Urinary bladder (tissue), 4 donors: ENCODE data around the gene AKAP6. TPM values are rescaled to one million over a fixed set of nuclear protein-coding genes. Genes with fewer than 3 reads are reported as not detected.
A peak's percentile ranks its signal among the peaks of the same experiment; 100 is the strongest.
"Not testable (repeated sequence)": the region's sequence is repeated elsewhere in the genome, so short reads cannot be mapped to it uniquely, and the experiment has no call there.

Source experiments
- DNase-seq: peaks from one replicate; pipeline ENCODE4 v3.0.0-alpha.2; 2015; ENCODE audit errors: extremely low spot score
- H3K27ac ChIP-seq: one replicate; pipeline ENCODE4 v1.5.1; 2013; ENCODE audit warnings: low read depth, mild to moderate bottlenecking, moderate library complexity
- H3K36me3 ChIP-seq: one replicate; pipeline ENCODE4 v1.6.1; 2013; ENCODE audit warnings: mild to moderate bottlenecking, moderate library complexity; ENCODE audit not compliant: insufficient read depth
- H3K4me1 ChIP-seq: one replicate; pipeline ENCODE4 v1.6.1; 2013; ENCODE audit warnings: mild to moderate bottlenecking, moderate library complexity; ENCODE audit not compliant: insufficient read depth
- H3K4me3 ChIP-seq: one replicate; pipeline ENCODE4 v1.5.1; 2013; ENCODE audit warnings: low read depth, low read length
- WGBS: extraction: QIAGEN DNeasy Blood & Tissue Kit; methylation state at CpG from one replicate; pipeline ENCODE4 v1.1.7; 2013; 5-methylcytosine and 5-hydroxymethylcytosine counted together
- polyA plus RNA-seq: library from polyadenylated mRNA; stranded (reverse); fragments of 200-250 nt; gene quantifications from one replicate; pipeline ENCODE4 v1.2.3, GENCODE V29; 2013
- total RNA-seq: library from RNA; depleted of rRNA; stranded (reverse); fragments of >200 nt; gene quantifications from one replicate; pipeline ENCODE4 v1.2.3, GENCODE V29; 2014
- donor health status: healthy with polysubstance abuse.
- donor health status: healthy.

AKAP6 gene
- total and polyA plus RNA-seq, 2 donors, result 7.3 to 43.0 TPM

DNA sequence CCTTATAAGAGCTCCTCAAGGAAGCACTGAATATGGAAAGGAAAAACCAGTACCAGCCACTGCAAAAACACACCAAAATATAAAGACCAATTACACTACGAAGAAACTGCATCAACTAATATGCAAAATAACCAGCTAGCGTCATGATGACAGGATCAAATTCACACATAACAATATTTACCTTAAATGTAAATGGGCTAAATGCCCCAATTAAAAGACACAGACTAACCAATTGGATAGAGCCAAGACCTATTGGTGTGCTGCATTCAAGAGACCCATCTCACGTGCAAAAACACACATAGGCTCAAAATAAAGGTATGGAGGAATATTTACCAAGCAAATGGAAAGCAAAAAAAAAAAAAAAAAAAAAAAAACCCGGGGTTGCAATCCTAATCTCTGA is 133.5 kb downstream of the AKAP6 start:
- 72% methylated on average over 4 of the region's 4 CpGs for whole genome bisulfite sequencing
- DNase-seq, H3K4me3 ChIP-seq, H3K36me3 ChIP-seq, H3K4me1 ChIP-seq, H3K27ac ChIP-seq: not testable (repeated sequence)

DNA sequence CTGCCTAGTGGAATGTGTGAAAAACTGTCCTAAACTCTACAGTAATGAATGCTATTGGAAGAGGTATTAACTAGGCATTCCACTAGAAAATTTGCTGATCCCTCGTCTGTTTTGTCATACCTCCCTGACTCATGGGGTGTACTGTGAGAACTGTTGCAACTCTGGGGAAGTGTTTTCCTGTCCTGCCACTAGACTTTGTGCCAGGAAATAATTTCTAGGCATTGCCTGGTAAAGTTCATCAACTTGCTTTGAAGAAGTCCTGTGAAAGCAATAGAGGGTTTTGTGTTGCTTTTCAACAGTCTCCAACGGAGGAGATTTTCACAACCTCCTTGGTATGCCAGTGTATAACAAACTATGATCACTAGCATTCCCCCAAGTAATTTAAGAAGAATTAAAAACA is 139.9 kb downstream of the AKAP6 start:
- Histone ChIP-seq H3K4me3 (no peak overlapping the region), H3K4me1 (peaks cover 2% of the 10 kb centered on the region), H3K27ac (no peak overlapping the region), H3K36me3 (no peaks in the 10 kb centered on the region)
- DNase-seq, result no peak
- 6% methylated on average over 2 of the region's 2 CpGs for WGBS

DNA sequence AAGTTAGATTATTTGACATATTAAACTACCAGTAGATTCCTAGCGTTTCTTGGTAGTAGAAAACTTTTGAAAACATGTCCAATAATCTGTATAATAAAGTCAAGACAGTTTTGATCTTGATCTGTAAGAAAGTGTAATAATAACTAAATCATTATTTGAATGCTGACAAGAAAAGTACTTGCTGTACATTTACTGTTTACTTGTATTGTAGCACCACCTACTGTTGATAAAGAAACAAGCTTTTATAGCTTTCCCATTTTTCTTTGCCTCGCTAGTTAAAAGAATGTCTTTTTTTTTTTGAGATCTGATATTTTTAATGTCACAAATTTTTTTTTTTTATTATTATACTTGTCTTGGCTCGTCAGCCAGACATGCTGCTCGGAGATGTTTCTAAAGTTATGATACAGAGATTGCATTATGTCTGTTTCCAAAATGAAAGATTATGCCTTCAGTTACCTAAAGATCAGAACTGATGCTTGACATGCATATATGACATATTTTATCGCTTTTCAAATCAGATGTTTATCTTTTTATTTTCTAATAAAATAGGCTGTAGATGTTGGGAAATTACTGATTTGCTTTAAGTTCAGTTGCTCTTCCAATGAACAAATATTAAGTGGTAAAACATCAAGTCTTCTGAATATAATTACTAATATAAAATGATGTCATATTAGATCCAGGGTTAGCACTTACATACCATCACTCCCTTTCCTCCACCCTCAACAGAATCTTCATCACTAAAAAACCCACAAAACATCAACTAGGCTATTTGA is 140.5 kb downstream of the AKAP6 start:
- no peak for DNase-seq
- H3K4me1 ChIP-seq, result peaks cover 2% of the 10 kb centered on the region
- no peaks in the 10 kb centered on the region for H3K36me3 ChIP-seq
- H3K4me3 ChIP-seq, result no peak overlapping the region
- WGBS, result 14% methylated on average over 5 of the region's 5 CpGs
- no peak overlapping the region for H3K27ac ChIP-seq

DNA sequence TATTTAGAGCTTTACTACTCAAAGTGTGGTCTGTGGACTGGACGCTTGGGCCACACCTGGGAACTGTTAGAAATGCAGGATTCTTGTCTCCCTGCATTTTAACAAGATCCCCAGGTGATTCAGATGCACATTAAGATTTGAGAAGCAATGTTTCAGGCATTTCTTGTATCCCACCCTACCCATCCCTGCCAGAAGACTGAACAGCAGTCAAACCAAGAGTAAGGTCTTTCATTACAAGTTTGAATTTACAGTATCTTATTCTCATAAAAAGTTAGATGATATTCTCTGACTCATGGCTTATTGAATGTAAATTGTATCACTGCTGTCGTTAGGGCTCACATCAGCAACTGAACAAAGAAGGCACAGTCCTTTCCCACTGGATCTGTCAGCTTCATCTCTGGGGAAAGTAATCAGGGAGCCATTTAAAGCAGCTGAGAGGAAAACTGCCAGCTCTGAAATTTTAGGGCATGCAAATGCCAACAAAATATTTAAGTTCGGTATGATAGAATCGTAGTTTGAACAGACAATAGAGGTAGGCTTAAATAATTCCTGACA is 141.1 kb downstream of the AKAP6 start:
- Histone ChIP-seq H3K4me3 (no peak overlapping the region), H3K27ac (no peak overlapping the region), H3K4me1 (peaks cover 2% of the 10 kb centered on the region), H3K36me3 (no peaks in the 10 kb centered on the region)
- DNase-seq, result no peak
- WGBS, result 43% methylated on average over 4 of the region's 4 CpGs

DNA sequence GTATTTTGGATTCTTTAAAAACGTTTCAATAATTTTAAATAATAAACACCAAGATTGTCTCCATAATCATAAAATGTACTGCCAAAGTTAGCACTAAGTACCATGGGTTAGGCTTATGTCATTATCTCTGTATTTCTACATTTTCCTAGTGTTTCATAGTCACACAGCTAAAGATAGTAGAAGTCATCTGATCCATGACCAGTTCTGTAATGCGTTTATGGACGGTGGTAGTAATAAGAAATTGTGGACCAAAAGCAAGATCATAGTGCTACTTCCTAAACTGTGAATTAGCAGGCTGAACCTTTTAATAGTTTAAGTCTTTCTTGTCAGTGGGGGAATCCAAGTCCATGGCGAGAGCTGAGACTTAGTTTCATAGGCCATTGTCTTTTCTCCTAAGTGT is 142.1 kb downstream of the AKAP6 start:
- 71% methylated on average over 4 of the region's 4 CpGs for WGBS
- Histone ChIP-seq H3K36me3 (no peaks in the 10 kb centered on the region), H3K4me3 (no peak overlapping the region), H3K27ac (no peak overlapping the region), H3K4me1 (peaks cover 2% of the 10 kb centered on the region)
- DNase-seq, result no peak

DNA sequence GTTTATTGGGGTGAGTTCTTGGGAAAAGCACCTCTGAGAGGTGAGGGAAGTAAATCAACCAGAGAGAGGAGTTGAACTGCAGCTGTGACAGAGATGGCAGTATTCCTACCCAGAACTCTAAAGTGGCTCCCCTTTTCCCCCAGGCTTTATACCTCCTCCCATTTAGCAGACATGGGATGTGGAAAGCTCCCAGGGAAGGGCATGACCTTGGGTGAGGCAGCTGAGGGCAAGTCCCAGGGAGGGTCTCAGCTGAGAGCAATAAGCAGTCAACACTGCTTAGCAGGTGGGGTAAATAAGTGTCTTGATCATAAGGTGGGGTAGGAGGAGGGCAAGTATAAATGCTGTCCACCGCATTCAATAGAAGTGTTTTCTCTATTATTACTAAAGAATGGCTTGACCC is 143.0 kb downstream of the AKAP6 start:
- Histone ChIP-seq H3K27ac (no peak overlapping the region), H3K4me3 (no peak overlapping the region), H3K4me1 (peaks cover 2% of the 10 kb centered on the region)

DNA sequence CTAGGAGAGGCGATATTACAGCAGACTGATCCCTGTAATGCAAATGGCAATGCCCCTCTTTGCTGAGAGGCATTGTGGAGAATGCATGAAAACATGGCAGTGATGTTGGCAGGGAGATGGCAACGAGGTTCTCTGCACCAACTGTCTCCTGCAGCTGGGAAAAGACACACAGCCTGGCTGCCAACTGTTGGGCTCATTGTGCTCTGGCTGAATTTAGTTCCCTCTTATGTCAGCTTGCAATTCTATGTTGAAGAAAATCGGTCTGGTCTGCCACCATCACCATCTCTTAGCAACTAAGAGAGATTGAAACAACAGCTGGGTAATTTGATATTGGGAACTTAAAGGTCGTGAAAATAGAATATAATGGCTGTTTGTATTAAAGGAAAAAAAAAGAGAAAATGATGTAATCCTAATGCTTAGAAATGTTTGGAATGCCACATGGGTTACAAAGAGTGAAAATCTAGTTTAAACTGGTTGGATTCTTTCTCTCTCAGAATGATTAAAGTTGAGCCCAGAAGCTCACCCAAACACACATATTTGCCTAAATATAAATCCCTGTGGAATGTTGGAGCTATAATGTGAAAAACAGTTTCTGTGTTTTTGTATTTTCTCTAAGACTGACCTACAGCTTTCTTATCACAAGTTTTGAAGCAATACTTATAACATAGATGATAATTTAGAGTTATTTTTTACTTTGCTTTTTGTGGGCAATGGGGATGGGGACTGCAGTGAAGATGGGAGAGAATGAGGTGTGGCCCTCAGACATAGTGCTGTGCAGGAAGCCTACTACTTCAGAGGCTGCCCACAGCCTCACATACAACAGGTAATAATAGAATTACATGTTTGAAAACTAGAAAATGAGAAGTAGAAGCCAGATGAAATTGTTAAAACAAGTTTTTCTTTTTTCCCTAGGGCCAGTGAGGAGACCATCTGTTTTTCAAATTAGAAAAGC is 143.7 kb downstream of the AKAP6 start:
- Histone ChIP-seq H3K36me3 (no peaks in the 10 kb centered on the region), H3K4me1 (peaks cover 2% of the 10 kb centered on the region), H3K27ac (no peak overlapping the region), H3K4me3 (no peak overlapping the region)
- DNase-seq, result no peak
- WGBS, result 33% methylated on average over 4 of the region's 4 CpGs

More for the DNA sequence above, 143.0 kb downstream of the AKAP6 start:
- WGBS, result 81% methylated on average over 1 of the region's 1 CpG
- no peak for DNase-seq
- H3K36me3 ChIP-seq, result no peaks in the 10 kb centered on the region

DNA sequence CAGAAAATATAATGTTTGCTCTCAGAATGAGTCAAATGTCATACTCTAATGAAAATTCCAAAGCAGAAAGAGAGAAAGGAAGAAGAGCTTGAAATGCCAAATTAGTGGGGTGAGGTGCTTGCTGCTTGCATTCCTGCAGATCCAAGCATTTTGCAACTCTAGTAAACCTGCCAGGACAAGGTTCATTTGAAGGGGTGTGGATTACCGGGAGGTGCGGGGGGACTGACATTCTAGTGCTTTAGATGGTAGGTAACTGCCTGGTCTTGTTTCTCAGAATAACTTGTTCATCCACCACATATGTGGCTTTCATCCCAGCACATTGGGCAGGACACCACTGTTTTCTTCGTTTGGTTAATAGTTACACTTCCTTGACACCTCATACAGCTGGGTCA is 144.4 kb downstream of the AKAP6 start:
- peak; percentile 64 for DNase-seq
- Histone ChIP-seq H3K36me3 (no peaks in the 10 kb centered on the region), H3K4me1 (peaks cover 2% of the 10 kb centered on the region), H3K4me3 (no peak overlapping the region), H3K27ac (no peak overlapping the region)
- WGBS, result 30% methylated on average over 3 of the region's 3 CpGs

DNA sequence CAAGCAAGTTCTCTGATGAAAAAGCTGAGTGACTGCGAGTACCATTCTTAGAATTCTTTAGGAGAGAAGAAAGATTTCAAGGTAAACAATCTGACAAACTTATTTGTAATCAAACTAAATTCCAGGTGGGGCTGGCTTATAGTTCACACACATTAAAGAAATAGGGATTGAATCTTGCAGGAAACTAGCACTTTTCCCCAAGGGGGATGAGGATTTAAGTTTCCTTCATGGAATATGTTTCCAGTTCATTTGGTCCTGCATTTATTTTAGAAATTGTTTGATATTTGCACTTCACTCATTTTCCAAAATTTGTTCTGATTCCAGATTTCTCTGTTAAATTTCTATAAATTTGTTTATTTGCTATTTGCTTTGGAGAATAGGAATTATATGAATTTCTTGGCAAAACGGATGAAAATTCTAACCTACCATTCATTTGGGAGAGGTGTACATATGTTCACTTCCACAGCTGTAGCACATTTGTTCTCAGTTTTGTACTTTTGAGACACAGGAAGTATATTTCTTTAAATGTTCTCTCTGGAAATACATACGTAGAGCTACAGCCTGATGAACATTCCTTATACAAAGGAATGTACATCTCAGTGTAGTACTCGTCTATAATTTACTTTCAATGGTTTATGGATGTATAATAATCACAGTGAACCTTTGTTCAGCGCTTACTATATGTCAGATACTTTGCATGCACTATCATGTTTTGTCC is 145.5 kb downstream of the AKAP6 start:
- 72% methylated on average over 5 of the region's 5 CpGs for WGBS
- no peak for DNase-seq
- no peak overlapping the region for H3K4me3 ChIP-seq
- peaks cover 2% of the 10 kb centered on the region for H3K4me1 ChIP-seq
- no peak overlapping the region for H3K27ac ChIP-seq
- H3K36me3 ChIP-seq, result no peaks in the 10 kb centered on the region

DNA sequence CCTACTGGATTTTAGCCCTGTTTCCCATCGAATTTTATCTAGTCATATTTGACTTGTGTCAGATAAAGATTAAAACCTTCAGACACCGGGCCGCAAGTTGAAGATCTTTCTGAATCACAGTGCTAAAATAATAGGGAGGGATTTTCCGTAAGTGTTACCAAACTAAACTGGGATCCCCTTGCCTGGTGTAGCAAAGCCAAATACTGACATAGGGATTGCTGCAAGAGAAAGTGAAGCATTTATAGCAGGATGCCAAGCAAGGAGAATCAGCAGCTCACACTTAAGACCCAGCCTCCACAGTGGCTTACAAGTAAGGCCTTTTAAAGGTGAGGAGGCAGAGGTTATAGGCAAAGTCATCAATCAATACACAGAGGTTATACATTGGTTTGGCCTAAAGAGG is 147.4 kb downstream of the AKAP6 start:
- Histone ChIP-seq H3K4me3 (no peak overlapping the region), H3K36me3 (no peaks in the 10 kb centered on the region), H3K27ac (no peak overlapping the region), H3K4me1 (peaks cover 2% of the 10 kb centered on the region)
- WGBS, result 48% methylated on average over 4 of the region's 4 CpGs
- no peak for DNase-seq

DNA sequence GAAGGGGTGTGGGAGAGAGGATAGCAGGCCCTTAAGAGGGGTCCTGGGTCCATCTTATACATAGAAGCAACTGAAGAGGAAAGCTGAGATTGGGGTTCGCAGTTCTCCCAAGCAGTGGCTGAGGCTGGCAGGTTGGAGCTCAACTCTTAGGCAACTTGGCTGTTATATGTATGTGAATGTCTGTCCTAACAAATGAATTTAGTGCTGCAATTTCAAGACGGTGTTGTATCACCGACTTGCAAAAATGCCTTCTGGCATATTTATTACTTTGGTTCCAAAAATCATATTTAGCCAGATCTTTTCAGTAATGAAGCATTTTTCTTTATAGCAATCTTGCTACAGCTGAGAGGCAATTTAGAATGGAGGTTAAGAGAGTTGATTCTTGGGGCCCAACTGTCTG is 148.3 kb downstream of the AKAP6 start:
- DNase-seq, result no peak
- H3K4me3 ChIP-seq, result no peak overlapping the region
- 83% methylated on average over 3 of the region's 3 CpGs for WGBS
- no peaks in the 10 kb centered on the region for H3K36me3 ChIP-seq
- H3K4me1 ChIP-seq, result no peaks in the 10 kb centered on the region
- no peak overlapping the region for H3K27ac ChIP-seq

DNA sequence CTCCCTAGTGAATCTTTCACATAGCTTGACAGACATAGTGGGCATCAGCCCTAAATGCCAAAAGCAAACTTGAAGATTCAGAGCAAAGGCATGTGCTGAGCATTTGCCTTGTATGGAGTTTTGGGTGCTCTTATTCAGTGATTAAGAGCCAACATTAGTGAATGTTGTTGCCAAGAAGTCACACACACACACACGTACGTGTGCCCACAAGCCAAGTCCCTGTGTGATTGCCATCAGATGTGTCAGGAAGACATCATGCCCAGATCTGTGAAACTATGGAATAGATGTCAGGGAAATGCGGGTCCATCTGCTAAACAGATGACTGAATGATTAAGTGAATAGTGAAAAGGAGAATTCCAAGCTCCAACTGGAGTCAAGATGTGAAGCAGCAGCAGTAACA is 149.0 kb downstream of the AKAP6 start:
- 55% methylated on average over 3 of the region's 3 CpGs for WGBS
- Histone ChIP-seq H3K4me3 (no peak overlapping the region), H3K4me1 (no peaks in the 10 kb centered on the region), H3K36me3 (no peaks in the 10 kb centered on the region), H3K27ac (no peak overlapping the region)
- no peak for DNase-seq

DNA sequence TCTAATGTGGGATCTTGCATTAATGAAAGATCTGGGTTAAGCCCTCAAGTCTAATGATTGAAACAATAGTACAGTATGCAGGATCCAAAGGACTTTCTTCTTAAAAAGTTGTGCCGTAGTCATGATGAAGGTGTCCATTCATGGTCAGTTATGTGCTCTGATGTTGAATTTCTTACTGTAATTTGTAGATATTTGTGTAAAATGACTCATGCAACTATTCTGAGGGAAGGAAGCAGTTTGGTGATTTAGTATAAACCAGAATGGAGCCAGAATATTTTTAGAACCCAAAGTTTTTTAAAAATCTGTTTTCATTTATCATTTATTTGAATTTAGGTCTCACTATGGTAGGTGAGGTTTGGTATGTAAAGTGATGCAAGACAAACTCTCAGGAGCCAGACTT is 151.2 kb downstream of the AKAP6 start:
- H3K4me3 ChIP-seq, result no peak overlapping the region
- no peak overlapping the region for H3K27ac ChIP-seq
- WGBS, result 70% methylated on average over 1 of the region's 1 CpG
- H3K36me3 ChIP-seq, result no peaks in the 10 kb centered on the region
- H3K4me1 ChIP-seq, result no peaks in the 10 kb centered on the region
- DNase-seq, result no peak
